Nephron (organoid): ENCODE data around the gene CDKN1A.
A peak's percentile ranks its signal among the peaks of the same experiment; 100 is the strongest.

Experiments used
- H3K27ac Mint-ChIP-seq, 3 experiments: 2 replicates each; pipeline ENCODE4 v1.8.0; 2020; ENCODE audit warnings: mixed read lengths in 3 of 3, mild to moderate bottlenecking in 2 of 3, moderate library complexity in 1 of 3
- H3K27me3 Mint-ChIP-seq: 2 replicates; pipeline ENCODE4 v1.8.0; 2021; ENCODE audit warnings: low read depth, mild to moderate bottlenecking, moderate library complexity, mixed read lengths
- H3K36me3 Mint-ChIP-seq: 2 replicates; pipeline ENCODE4 v1.8.0; 2020; ENCODE audit warnings: low read depth, mixed read lengths
- H3K4me1 Mint-ChIP-seq: 2 replicates; pipeline ENCODE4 v1.8.0; 2020; ENCODE audit warnings: mixed read lengths
- H3K4me3 Mint-ChIP-seq, 3 experiments: 2 replicates each; pipeline ENCODE4 v1.8.0; 2020; ENCODE audit warnings: mild to moderate bottlenecking in 3 of 3, mixed read lengths in 3 of 3, moderate library complexity in 2 of 3
- H3K9me3 Mint-ChIP-seq: 2 replicates; pipeline ENCODE4 v1.8.0; 2020; ENCODE audit warnings: mixed read lengths
- TF ChIP-seq, protein P1 (sequence below), 3 experiments: fragments of 200-600 bp; sonication (generic); IDR thresholded peaks; one replicate each; pipeline ENCODE4 v1.5.0; 2021; ENCODE audit warnings: antibody characterized with exemption in 3 of 3; ENCODE audit not compliant: unreplicated experiment in 3 of 3

Gene CDKN1A

DNA sequence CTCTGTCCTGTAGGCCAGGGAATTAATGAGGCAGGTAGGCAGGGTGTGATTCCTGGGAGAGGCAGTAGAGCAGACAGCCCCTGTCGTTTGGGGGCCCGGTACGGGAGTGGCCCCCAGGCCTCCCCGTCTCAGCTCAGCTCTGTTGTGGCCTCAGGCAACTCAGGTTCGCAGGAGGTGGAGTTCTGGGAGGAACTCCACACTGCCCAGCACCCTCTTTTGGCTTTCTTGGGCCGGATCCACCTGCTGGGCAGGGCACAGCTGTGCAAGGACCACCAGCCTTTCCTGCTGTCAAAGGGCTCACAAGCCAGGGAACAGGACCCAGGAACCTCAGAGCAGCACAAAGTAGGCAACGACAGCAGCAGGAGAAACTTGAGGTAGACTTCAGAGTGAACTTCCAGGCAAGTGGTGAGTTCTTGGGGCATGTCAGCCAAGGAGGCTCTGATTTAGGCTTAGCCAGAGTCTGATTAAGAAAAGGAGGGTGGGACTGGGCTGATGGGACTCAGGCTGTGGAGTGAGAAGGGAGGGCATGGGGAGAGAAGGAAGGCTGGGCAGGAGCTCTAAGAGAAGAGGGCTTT, 56.1 kb downstream of the CDKN1A start:
- H3K27ac Mint-ChIP-seq = peak overlapping the region in 2 of 3 experiments; percentile 74 to 88
- peaks cover 7% of the 10 kb centered on the region for H3K4me1 Mint-ChIP-seq
- H3K9me3 Mint-ChIP-seq = no peaks in the 10 kb centered on the region
- H3K4me3 Mint-ChIP-seq = peak overlapping the region in 2 of 3 experiments; percentile 3 to 54
- H3K27me3 Mint-ChIP-seq = no peaks in the 10 kb centered on the region
- TF ChIP-seq, protein P1, sequence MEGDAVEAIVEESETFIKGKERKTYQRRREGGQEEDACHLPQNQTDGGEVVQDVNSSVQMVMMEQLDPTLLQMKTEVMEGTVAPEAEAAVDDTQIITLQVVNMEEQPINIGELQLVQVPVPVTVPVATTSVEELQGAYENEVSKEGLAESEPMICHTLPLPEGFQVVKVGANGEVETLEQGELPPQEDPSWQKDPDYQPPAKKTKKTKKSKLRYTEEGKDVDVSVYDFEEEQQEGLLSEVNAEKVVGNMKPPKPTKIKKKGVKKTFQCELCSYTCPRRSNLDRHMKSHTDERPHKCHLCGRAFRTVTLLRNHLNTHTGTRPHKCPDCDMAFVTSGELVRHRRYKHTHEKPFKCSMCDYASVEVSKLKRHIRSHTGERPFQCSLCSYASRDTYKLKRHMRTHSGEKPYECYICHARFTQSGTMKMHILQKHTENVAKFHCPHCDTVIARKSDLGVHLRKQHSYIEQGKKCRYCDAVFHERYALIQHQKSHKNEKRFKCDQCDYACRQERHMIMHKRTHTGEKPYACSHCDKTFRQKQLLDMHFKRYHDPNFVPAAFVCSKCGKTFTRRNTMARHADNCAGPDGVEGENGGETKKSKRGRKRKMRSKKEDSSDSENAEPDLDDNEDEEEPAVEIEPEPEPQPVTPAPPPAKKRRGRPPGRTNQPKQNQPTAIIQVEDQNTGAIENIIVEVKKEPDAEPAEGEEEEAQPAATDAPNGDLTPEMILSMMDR (IDR thresholded peaks at IDR 0.05; ENCODE audit: unreplicated experiment in 3 of 3) = no peak
- no peaks in the 10 kb centered on the region for H3K36me3 Mint-ChIP-seq

DNA sequence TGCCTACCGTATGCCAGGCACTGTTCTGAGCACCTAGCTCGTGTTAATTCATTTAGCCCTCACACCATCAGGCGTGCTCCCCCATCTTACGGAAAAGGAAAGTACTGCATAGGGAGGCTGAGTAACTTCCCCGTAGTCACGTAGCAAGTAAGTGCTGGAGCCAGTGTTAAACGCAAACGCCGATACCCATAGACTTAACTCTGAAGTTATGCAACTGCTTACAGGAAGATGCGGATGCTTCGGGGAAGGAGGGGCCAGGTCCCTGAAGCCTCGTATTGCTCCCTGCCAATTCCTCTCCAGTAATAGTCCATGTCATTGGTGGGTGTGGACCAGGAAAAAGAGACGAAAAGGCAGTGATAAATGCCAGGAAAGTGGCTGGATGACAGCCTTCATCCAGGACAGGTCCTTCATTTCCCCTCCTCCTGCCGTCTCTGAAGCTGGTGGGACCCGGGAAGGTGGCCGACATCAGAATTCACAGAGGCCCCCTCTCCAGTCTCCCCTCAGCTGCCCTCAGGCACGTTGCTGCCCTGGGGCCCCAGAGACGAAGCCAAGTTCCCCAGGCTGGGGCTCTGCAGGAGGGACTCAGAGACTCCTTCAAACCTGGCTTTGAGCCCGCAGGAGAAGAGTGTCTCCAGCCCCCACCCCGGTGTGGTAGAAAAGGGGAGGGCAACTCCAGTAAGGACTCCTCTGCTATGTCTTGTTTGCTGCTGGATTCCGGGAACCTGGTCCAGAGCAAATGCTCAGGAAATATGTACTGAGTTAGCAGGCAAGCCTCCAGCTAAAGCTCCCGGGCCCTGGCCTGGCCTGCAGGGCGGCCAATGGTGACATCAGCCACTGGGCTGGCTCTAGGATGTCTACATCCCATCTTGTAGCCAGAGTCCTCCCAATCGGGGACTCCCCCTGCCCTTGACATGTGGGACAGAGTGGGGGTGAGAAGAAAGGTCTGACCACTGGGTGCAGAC, 56.9 kb downstream of the CDKN1A start:
- Mint-ChIP-seq H3K4me3 (peak overlapping the region in 2 of 3 experiments; percentile 3 to 54), H3K27ac (peak overlapping the region in 2 of 3 experiments; percentile 74 to 88), H3K4me1 (peaks cover 7% of the 10 kb centered on the region), H3K27me3 (no peaks in the 10 kb centered on the region), H3K36me3 (no peaks in the 10 kb centered on the region), H3K9me3 (no peaks in the 10 kb centered on the region)
- TF ChIP-seq, protein P1 (IDR thresholded peaks at IDR 0.05; ENCODE audit: unreplicated experiment in 3 of 3) = no peak
